GM21825 (cell line): ENCODE results near the gene LTBP1.
"Not testable (repeated sequence)": the region's sequence is repeated elsewhere in the genome, so short reads cannot be mapped to it uniquely, and the experiment has no call there.

Experiments
- ATAC-seq: cut with Tn5 transposase; IDR thresholded peaks from one replicate; pipeline ENCODE4 v1.9.1; 2021; ENCODE audit warnings: mild to moderate bottlenecking, moderate library complexity; ENCODE audit not compliant: unreplicated experiment

Gene LTBP1

GRCh38 chr2:32960647-32961403 lies 14.1 kb downstream of the LTBP1 start:
- ATAC-seq = no peak

- ATAC-seq = no peak
Measured at GRCh38 chr2:32962690-32963089, 15.9 kb downstream of the LTBP1 start.

- no peak for ATAC-seq
Measured at GRCh38 chr2:32963941-32964340, 17.2 kb downstream of the LTBP1 start.

GRCh38 chr2:32965523-32966171 lies 18.9 kb downstream of the LTBP1 start:
- ATAC-seq = no peak

- ATAC-seq = no peak
Measured at GRCh38 chr2:32969444-32970162, 22.9 kb downstream of the LTBP1 start.

GRCh38 chr2:32973772-32974171 lies 27.0 kb downstream of the LTBP1 start:
- ATAC-seq = not testable (repeated sequence)

GRCh38 chr2:32976409-32977063 lies 29.8 kb downstream of the LTBP1 start:
- ATAC-seq = no peak

GRCh38 chr2:32977228-32977758 lies 30.5 kb downstream of the LTBP1 start:
- ATAC-seq = no peak

- ATAC-seq = no peak
Measured at GRCh38 chr2:32981612-32982011, 34.9 kb downstream of the LTBP1 start.

- ATAC-seq = not testable (repeated sequence)
Measured at GRCh38 chr2:32983193-32983924, 36.6 kb downstream of the LTBP1 start.

GRCh38 chr2:32986480-32986879 lies 39.7 kb downstream of the LTBP1 start:
- no peak for ATAC-seq

- no peak for ATAC-seq
Measured at GRCh38 chr2:32988525-32988924, 41.8 kb downstream of the LTBP1 start.

GRCh38 chr2:32990556-32990955 lies 43.8 kb downstream of the LTBP1 start:
- no peak for ATAC-seq

GRCh38 chr2:32991091-32991845 lies 44.5 kb downstream of the LTBP1 start:
- ATAC-seq = no peak

GRCh38 chr2:32993005-32993539 lies 46.3 kb downstream of the LTBP1 start:
- no peak for ATAC-seq

GRCh38 chr2:32997705-32998104 lies 51.0 kb downstream of the LTBP1 start:
- no peak for ATAC-seq

- no peak for ATAC-seq
Measured at GRCh38 chr2:33000986-33001385, 54.2 kb downstream of the LTBP1 start.

GRCh38 chr2:33001823-33002222 lies 55.1 kb downstream of the LTBP1 start:
- ATAC-seq = no peak

- ATAC-seq = no peak
Measured at GRCh38 chr2:33002863-33003262, 56.1 kb downstream of the LTBP1 start.
